Measurements from ENCODE around the gene DNAL4.

DNAL4 gene

DNA sequence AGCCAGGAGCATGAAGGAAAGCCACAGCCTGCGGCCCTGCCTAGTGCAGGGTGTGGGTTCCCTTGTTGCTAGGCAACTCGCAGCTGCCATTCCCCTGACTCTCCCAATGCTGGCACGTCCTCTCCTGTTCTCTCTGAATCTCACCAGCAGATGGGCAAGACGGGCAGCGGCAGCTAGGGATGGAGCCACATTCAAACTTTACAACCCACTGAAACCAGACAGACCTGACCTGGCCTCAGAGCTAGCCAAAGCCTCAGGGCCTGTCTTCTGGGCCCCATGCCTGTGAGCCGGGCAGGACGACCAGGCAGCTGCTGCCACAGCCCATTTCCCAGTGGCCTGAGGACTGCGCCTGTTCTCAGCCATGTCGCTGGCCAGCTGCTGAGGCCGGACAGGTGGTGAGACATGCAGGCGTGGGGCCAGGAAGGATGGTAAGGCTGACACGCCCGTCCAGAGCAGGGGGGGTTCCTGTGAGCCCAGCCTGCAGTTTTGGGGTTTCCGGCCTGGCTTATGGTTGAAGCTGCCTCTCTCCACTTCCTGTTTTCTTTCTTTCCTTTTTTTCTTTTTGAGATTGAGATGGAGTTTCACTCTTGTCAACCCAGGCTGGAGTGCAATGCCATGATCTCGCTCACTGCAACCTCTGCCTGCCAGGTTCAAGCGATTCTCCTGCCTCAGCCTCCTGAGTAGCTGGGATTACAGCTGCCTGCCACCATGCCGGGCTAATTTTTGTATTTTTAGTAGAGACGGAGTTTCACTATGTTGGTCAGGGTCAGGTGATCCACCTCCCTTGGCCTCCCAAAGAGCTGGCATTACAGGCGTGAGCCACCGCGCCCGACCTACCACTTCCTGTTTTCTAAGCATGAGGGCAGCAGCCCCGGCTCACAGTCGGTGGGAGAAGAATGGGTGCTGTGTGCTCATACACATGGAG lies 42.3 kb downstream of the DNAL4 start:
- no peak for TF ChIP-seq CTCF (IDR thresholded peaks at IDR 0.05; ENCODE audit: low read depth, low read length, missing control alignments)
- no peak for DNase-seq (ENCODE audit: extremely low read depth, low read depth)
- no peak overlapping the region for H3K4me3 ChIP-seq (replicated peaks; ENCODE audit: low read depth, low read length)

DNA sequence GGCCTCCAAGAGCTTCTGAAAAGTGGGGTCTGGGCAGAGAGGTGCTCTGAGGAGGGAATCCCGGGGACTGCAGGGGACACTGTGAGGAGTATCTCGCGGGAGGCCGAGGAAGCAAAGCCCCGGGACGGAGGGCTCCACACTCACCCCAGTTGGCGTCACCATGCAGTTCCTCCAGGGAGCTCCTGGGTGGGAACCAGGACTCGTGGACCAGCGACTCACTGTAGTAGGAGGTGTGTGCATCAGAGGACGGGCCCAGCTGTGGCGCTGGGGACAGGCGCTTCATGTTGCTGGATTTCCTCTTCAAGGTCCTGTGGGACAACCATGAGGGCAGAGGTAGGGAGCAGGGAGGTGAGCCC lies 42.9 kb downstream of the DNAL4 start:
- DNase-seq (ENCODE audit: extremely low read depth, low read depth) = no peak
- no peak overlapping the region for H3K4me3 ChIP-seq (replicated peaks; ENCODE audit: low read depth, low read length)
- no peak for TF ChIP-seq CTCF (IDR thresholded peaks at IDR 0.05; ENCODE audit: low read depth, low read length, missing control alignments)

GRCh38 chr22:38750638-38751037 lies 43.3 kb downstream of the DNAL4 start:
- no peak for DNase-seq (ENCODE audit: extremely low read depth, low read depth)
- no peak for TF ChIP-seq CTCF (IDR thresholded peaks at IDR 0.05; ENCODE audit: low read depth, low read length, missing control alignments)
- H3K4me3 ChIP-seq (replicated peaks; ENCODE audit: low read depth, low read length) = no peak overlapping the region

DNA sequence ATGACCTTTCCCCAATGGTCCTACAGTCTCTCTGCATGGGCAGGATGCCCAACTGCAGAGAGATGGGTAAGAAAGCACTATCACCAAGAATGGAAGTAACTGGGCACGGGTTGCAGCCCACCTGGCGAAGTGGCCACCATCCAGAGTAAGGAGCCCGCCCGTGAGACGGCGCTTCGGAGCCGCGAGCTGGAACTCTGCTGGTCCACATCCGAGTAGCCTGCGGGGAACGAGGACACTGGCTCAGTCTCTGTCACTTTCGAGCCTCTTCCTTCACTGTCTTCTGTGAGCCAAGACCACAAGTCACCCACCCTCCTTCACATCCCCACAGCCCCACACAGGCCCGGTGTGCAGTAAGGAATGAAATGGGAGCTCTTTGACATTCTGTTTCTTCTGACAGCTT lies 43.8 kb downstream of the DNAL4 start:
- no peak for TF ChIP-seq CTCF (IDR thresholded peaks at IDR 0.05; ENCODE audit: low read depth, low read length, missing control alignments)
- no peak for DNase-seq (ENCODE audit: extremely low read depth, low read depth)

GRCh38 chr22:38748487-38749136 lies 45.3 kb downstream of the DNAL4 start:
- no peak for TF ChIP-seq CTCF (IDR thresholded peaks at IDR 0.05; ENCODE audit: low read depth, low read length, missing control alignments)
- no peak overlapping the region for H3K4me3 ChIP-seq (replicated peaks; ENCODE audit: low read depth, low read length)
- DNase-seq (ENCODE audit: extremely low read depth, low read depth) = no peak

More for the DNA sequence above, 43.8 kb downstream of the DNAL4 start:
- H3K4me3 ChIP-seq (replicated peaks; ENCODE audit: low read depth, low read length) = no peak overlapping the region

DNA sequence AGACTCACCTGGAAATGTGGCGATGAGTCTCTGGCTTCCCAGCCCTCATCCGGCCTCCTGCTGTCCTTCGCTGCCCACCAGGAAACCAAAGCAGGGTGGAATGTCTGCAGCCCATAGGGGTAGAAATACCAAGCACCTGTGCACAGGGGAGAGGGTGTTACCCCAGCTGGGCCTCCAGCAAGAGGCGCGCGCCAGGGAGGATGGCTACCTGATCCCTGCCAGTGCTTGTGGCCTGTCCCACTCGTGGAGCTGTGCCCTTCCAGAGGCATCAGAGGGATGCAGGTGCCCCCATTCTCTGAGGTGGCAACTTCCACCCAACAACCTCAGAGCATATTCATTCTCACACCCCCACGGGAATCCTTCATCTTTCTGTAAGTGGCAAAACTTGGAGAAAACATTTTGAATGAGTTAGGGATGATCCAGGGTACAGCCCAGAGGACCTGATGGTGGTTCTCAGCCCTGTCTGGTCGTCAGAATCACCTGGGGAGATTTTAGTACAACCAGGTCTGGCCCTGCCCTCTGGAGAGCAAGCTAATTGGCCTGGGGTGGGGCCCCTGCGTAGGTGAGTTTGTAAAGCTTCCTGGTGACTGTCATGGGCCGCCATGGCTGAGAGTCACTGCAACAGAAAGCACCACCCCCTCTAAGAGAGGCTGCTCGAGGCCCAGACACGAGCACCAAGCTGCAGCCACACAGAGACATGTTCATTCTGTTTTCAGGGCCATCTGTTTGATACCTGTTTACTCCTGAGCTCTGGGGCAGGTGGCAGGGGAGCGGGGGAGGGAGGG lies 48.1 kb downstream of the DNAL4 start:
- no peak for TF ChIP-seq CTCF (IDR thresholded peaks at IDR 0.05; ENCODE audit: low read depth, low read length, missing control alignments)
- no peak overlapping the region for H3K4me3 ChIP-seq (replicated peaks; ENCODE audit: low read depth, low read length)
- DNase-seq (ENCODE audit: extremely low read depth, low read depth) = no peak
